A172 (cell line): Measurements from ENCODE around the gene SLC20A1. TPM values are rescaled to one million over a fixed set of nuclear protein-coding genes. Genes with fewer than 3 reads are reported as not detected.

ENCODE experiments used
- DNase-seq: peaks from one replicate; pipeline ENCODE4 v3.0.0-alpha.2; 2015; ENCODE audit warnings: low spot score
- total RNA-seq: library from RNA; depleted of rRNA; stranded (reverse); fragments of >200 nt; shearing (Covaris generic); gene quantifications from 2 replicates; pipeline ENCODE4 v1.2.3, GENCODE V29; 2014; rRNA removed

The SLC20A1 gene
- total RNA-seq, 1 experiment from 2014 or later, result 159 TPM

DNA sequence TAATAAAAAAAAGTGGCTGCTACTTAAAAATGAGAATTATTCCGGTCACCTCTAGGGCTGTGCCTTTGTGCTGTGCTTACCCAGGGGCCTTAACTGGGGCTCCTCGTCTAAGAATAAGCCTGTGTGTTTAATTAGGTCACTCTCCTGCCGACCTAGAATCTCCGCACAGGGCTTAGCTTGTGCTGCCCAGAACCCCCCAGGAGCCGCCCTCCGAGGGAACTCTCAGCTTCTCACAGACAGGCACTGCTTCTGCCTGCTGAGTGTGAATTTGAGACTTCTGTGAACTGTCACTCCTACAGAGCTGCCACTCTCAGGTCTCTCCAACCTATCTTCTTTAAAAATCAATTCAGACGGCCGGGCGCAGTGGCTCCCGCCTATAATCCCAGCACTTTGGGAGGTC, 63.2 kb downstream of the SLC20A1 start:
- no peak for DNase-seq

DNA sequence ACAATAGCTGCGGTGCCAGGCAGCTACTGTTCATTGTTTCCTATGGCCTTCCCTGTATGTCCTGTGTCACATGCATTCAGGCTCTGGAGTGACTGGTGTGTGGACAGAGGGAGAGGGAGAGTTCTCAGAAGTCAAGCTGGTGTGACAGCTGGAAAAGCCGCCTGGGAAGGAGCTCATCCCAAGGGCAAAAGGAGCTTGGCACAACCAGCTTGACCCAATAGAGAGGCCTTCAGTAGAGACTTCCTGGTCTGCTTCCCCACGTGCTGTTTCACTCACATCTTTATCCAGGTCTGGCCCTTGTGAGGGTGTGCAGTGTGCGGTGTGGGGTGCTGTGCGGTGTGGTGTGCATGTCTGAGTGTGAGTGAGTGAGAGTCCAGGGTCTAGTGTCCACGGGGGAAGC, 64.0 kb downstream of the SLC20A1 start:
- no peak for DNase-seq

DNA sequence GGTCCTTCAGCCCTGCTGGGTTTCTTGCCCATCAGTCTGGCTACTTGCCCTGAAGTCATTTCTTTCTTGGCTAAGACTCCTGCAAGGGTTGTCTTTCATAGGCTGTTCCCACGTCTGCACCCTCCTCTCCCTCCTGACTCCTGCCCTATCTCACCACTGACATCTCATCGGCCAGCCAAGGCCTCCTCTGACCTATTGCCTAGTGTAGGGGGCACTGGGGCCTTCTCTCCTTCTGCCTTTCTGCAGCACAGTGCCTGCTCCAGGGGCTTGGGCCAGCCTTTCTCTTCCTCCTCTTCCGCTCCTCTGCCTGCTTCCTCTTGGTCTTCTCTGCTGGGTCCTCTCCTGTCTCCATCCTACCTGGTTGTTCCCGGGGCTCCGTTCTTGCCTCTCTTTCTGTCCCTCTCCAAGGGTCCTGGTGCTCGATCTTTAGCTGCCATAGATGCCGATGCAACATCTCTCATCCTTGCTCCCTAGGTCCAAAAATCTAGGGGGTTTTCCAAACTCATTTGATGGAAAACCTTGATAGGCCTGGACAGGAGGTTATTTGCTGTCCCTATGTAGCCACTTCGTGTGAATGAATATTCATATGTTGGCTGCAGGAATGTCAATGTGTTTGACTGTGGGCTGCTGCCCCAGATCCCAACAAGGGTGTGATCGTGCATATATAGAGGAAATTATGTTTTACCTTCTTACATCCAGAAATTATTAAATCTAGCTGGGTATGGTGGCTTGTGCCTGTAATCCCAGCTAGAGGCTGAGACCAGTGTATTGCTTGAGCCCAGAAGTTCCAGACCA, 65.4 kb downstream of the SLC20A1 start:
- no peak for DNase-seq

DNA sequence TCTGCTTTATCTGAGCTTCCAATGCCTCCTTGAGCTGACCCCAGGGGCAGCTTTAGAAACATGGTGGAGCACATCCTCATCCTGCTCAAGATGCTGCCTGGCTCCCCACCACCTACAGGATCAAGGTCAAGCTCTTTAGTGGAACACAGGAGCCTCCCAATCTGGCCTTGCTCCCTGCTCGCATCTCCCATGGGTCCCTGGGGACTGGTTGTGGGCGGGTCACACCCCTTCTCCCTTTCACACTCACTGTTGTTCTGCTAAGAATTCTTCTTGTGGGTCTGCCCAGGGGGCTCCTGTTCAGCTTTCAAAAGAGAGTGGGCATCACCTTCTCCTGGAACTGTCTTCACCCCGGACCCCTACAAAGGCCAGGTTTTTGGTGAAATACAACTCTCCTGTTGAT, 66.7 kb downstream of the SLC20A1 start:
- no peak for DNase-seq

DNA sequence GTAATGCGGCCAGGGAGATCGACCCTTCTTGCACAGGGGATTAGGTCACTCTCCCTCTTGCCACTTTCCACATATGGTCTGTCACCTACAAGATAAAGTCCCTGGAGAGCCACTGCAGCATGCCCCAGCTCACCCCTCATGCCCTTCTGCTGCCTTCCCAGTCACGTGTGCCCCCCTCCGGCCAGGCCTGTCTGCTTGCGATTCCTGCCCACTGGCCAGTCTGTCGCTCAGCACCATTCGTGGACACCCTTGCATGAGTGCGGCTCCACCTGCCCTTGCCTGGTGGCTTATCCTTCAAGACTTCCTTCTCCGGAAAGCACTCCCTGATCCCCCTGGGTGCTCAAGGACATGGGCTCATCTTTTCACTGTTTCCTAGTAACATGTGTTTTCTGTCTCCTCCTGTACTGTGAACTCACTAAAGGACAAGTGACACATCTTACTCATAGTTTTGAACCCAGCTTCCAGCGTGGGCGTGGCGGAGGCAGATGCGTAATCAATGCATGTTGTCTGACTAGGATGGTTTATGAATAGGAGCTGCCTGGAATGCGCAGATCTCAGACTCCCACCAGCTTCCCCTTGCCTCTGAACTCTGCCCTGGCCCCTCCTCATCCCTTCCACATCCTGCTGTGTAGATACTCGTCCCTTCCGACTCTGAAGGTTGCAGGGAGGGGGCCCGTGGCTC, 67.3 kb downstream of the SLC20A1 start:
- no peak for DNase-seq

Other genes with a start within 250 kb of the SLC20A1 start
- gene RGPD8, start 212.3 kb upstream of the SLC20A1 start, total RNA-seq, result 3.6 and 4.3 TPM in 2 replicates
- gene TTL, start 163.8 kb upstream of the SLC20A1 start, total RNA-seq, result 62.1 and 75.3 TPM in 2 replicates
- 20.0 and 23.3 TPM in 2 replicates for gene POLR1B, start 103.5 kb upstream of the SLC20A1 start, total RNA-seq
- gene CHCHD5, start 61.3 kb upstream of the SLC20A1 start, total RNA-seq, result 19.9 and 23.5 TPM in 2 replicates
- gene NT5DC4, start 75.1 kb downstream of the SLC20A1 start, total RNA-seq, result 0.26 TPM in 1 of 2 replicates, not detected in the other
- 18.0 and 21.0 TPM in 2 replicates for gene CKAP2L, start 118.7 kb downstream of the SLC20A1 start, total RNA-seq
- 0.05 TPM in 1 of 2 replicates, not detected in the other for gene IL1A, start 138.6 kb downstream of the SLC20A1 start, total RNA-seq
- 0.19 TPM in 1 of 2 replicates, not detected in the other for gene IL1B, start 190.8 kb downstream of the SLC20A1 start, total RNA-seq